Measurements from ENCODE around the gene LYZL6.
"Not testable (repeated sequence)": the region's sequence is repeated elsewhere in the genome, so short reads cannot be mapped to it uniquely, and the experiment has no call there.

LYZL6 gene

GRCh38 chr17:35947156-35947585, 3.7 kb upstream of the LYZL6 start:
- Histone ChIP-seq H3K27me3 (ENCODE audit: insufficient read depth, low read length) (no peaks in the 10 kb centered on the region), H3K36me3 (ENCODE audit: insufficient read depth, low read length) (no peaks in the 10 kb centered on the region), H3K9ac (ENCODE audit: low read length) (no peak overlapping the region), H3K9me3 (ENCODE audit: low read length) (no peaks in the 10 kb centered on the region), H3K27ac (ENCODE audit: low read depth, low read length, poor library complexity, severe bottlenecking) (no peak overlapping the region), H4K20me1 (ENCODE audit: insufficient read depth, low read length) (no peaks in the 10 kb centered on the region), H3F3A (ENCODE audit: insufficient read depth, low read length) (no peaks in the 10 kb centered on the region), H3K4me2 (ENCODE audit: low read length) (no peak overlapping the region), H3K4me1 (ENCODE audit: insufficient read depth, low read length, severe bottlenecking) (no peaks in the 10 kb centered on the region), H3K4me3 (ENCODE audit: low read depth, low read length, poor library complexity, severe bottlenecking) (no peak overlapping the region), H2AFZ (ENCODE audit: low read length) (no peak overlapping the region), H3K79me2 (ENCODE audit: insufficient read depth, low read length) (no peaks in the 10 kb centered on the region), H3K9me2 (ENCODE audit: low read depth, low read length) (no peaks in the 10 kb centered on the region)
- peak; percentile 71 for TF ChIP-seq CTCF (IDR thresholded peaks at IDR 0.05; ENCODE audit: low read length)
- TF ChIP-seq EZH2 (IDR thresholded peaks at IDR 0.05; ENCODE audit: borderline replicate concordance, low read length), result no peak

GRCh38 chr17:35944151-35944550, 638 bp upstream of the LYZL6 start:
- Histone ChIP-seq H3K4me3 (ENCODE audit: low read depth, low read length, poor library complexity, severe bottlenecking) (no peak overlapping the region), H3K4me1 (ENCODE audit: insufficient read depth, low read length, severe bottlenecking) (no peaks in the 10 kb centered on the region)

GRCh38 chr17:35942588-35943186, 826 bp downstream of the LYZL6 start:
- Histone ChIP-seq H2AFZ (ENCODE audit: low read length) (no peak overlapping the region), H3F3A (ENCODE audit: insufficient read depth, low read length) (no peaks in the 10 kb centered on the region), H3K9me2 (ENCODE audit: low read depth, low read length) (no peaks in the 10 kb centered on the region), H4K20me1 (ENCODE audit: insufficient read depth, low read length) (no peaks in the 10 kb centered on the region), H3K4me2 (ENCODE audit: low read length) (no peak overlapping the region), H3K27me3 (ENCODE audit: insufficient read depth, low read length) (no peaks in the 10 kb centered on the region), H3K4me1 (ENCODE audit: insufficient read depth, low read length, severe bottlenecking) (no peaks in the 10 kb centered on the region), H3K4me3 (ENCODE audit: low read depth, low read length, poor library complexity, severe bottlenecking) (no peak overlapping the region), H3K27ac (ENCODE audit: low read depth, low read length, poor library complexity, severe bottlenecking) (no peak overlapping the region), H3K9me3 (ENCODE audit: low read length) (no peaks in the 10 kb centered on the region), H3K36me3 (ENCODE audit: insufficient read depth, low read length) (no peaks in the 10 kb centered on the region), H3K9ac (ENCODE audit: low read length) (no peak overlapping the region), H3K79me2 (ENCODE audit: insufficient read depth, low read length) (no peaks in the 10 kb centered on the region)
- TF ChIP-seq CTCF (IDR thresholded peaks at IDR 0.05; ENCODE audit: low read length) (no peak), EZH2 (IDR thresholded peaks at IDR 0.05; ENCODE audit: borderline replicate concordance, low read length) (no peak)

More at GRCh38 chr17:35944151-35944550, 638 bp upstream of the LYZL6 start:
- Histone ChIP-seq H3K9ac (ENCODE audit: low read length) (no peak overlapping the region), H3K4me2 (ENCODE audit: low read length) (no peak overlapping the region), H2AFZ (ENCODE audit: low read length) (no peak overlapping the region), H3K27ac (ENCODE audit: low read depth, low read length, poor library complexity, severe bottlenecking) (no peak overlapping the region), H3K36me3 (ENCODE audit: insufficient read depth, low read length) (no peaks in the 10 kb centered on the region), H3K9me3 (ENCODE audit: low read length) (no peaks in the 10 kb centered on the region), H3F3A (ENCODE audit: insufficient read depth, low read length) (no peaks in the 10 kb centered on the region), H3K27me3 (ENCODE audit: insufficient read depth, low read length) (no peaks in the 10 kb centered on the region), H3K79me2 (ENCODE audit: insufficient read depth, low read length) (no peaks in the 10 kb centered on the region), H3K9me2 (ENCODE audit: low read depth, low read length) (no peaks in the 10 kb centered on the region), H4K20me1 (ENCODE audit: insufficient read depth, low read length) (no peaks in the 10 kb centered on the region)
- TF ChIP-seq CTCF (IDR thresholded peaks at IDR 0.05; ENCODE audit: low read length) (no peak), EZH2 (IDR thresholded peaks at IDR 0.05; ENCODE audit: borderline replicate concordance, low read length) (no peak)

- not testable (repeated sequence) for H3K9me3 ChIP-seq (ENCODE audit: low read length); H3K27ac ChIP-seq (ENCODE audit: low read depth, low read length, poor library complexity, severe bottlenecking); H3K79me2 ChIP-seq (ENCODE audit: insufficient read depth, low read length); H3K4me2 ChIP-seq (ENCODE audit: low read length); H3K4me1 ChIP-seq (ENCODE audit: insufficient read depth, low read length, severe bottlenecking); H3K9me2 ChIP-seq (ENCODE audit: low read depth, low read length); H3K36me3 ChIP-seq (ENCODE audit: insufficient read depth, low read length); H3K27me3 ChIP-seq (ENCODE audit: insufficient read depth, low read length); H4K20me1 ChIP-seq (ENCODE audit: insufficient read depth, low read length); H3F3A ChIP-seq (ENCODE audit: insufficient read depth, low read length); H3K4me3 ChIP-seq (ENCODE audit: low read depth, low read length, poor library complexity, severe bottlenecking); H2AFZ ChIP-seq (ENCODE audit: low read length); H3K9ac ChIP-seq (ENCODE audit: low read length)
These were observed 5.0 kb downstream of the LYZL6 start for GRCh38 chr17:35938492-35938891.

Data from OCI-LY1 (cell line).